ENCODE measurements around the gene TBX2.
"Not testable (repeated sequence)": the region's sequence is repeated elsewhere in the genome, so short reads cannot be mapped to it uniquely, and the experiment has no call there.

The TBX2 gene

GRCh38 chr17:61431594-61432311, 32.1 kb downstream of the TBX2 start:
- DNase-seq (ENCODE audit: low read depth) = no peak

GRCh38 chr17:61436273-61436672, 36.6 kb downstream of the TBX2 start:
- no peak for DNase-seq (ENCODE audit: low read depth)

GRCh38 chr17:61436995-61437704, 37.5 kb downstream of the TBX2 start:
- no peak for DNase-seq (ENCODE audit: low read depth)

- no peak for DNase-seq (ENCODE audit: low read depth)
Measured at GRCh38 chr17:61440697-61441096, 41.1 kb downstream of the TBX2 start.

GRCh38 chr17:61441507-61441906, 41.9 kb downstream of the TBX2 start:
- DNase-seq (ENCODE audit: low read depth) = not testable (repeated sequence)

GRCh38 chr17:61442136-61442775, 42.6 kb downstream of the TBX2 start:
- no peak for DNase-seq (ENCODE audit: low read depth)

GRCh38 chr17:61442878-61443474, 43.3 kb downstream of the TBX2 start:
- no peak for DNase-seq (ENCODE audit: low read depth)

- DNase-seq (ENCODE audit: low read depth) = no peak
Measured at GRCh38 chr17:61443475-61443882, 43.8 kb downstream of the TBX2 start.

GRCh38 chr17:61444075-61444474, 44.4 kb downstream of the TBX2 start:
- no peak for DNase-seq (ENCODE audit: low read depth)

GRCh38 chr17:61444831-61445230, 45.2 kb downstream of the TBX2 start:
- DNase-seq (ENCODE audit: low read depth) = no peak

- DNase-seq (ENCODE audit: low read depth) = no peak
Measured at GRCh38 chr17:61447358-61447757, 47.7 kb downstream of the TBX2 start.

- no peak for DNase-seq (ENCODE audit: low read depth)
Measured at GRCh38 chr17:61448042-61448441, 48.4 kb downstream of the TBX2 start.

- not testable (repeated sequence) for DNase-seq (ENCODE audit: low read depth)
Measured at GRCh38 chr17:61449140-61449539, 49.5 kb downstream of the TBX2 start.

- DNase-seq (ENCODE audit: low read depth) = no peak
Measured at GRCh38 chr17:61449707-61450640, 50.3 kb downstream of the TBX2 start.

- DNase-seq (ENCODE audit: low read depth) = no peak
Measured at GRCh38 chr17:61450641-61451537, 51.2 kb downstream of the TBX2 start.

- no peak for DNase-seq (ENCODE audit: low read depth)
Measured at GRCh38 chr17:61451538-61452300, 52.1 kb downstream of the TBX2 start.

GRCh38 chr17:61452301-61453290, 53.0 kb downstream of the TBX2 start, which contains the start of gene TBX4:
TBX4 (plus strand) TSS chr17:61452422; CDS start chr17:61456491, 4,069 bp downstream.
- DNase-seq (ENCODE audit: low read depth) = no peak

All from stromal cell of bone marrow (primary cell).